ENCODE measurements around the gene STEAP2. TPM values are rescaled to one million over a fixed set of nuclear protein-coding genes. Genes with fewer than 3 reads are reported as not detected.
A peak's percentile ranks its signal among the peaks of the same experiment; 100 is the strongest.
"Not testable (repeated sequence)": the region's sequence is repeated elsewhere in the genome, so short reads cannot be mapped to it uniquely, and the experiment has no call there.

STEAP2 gene
- 3.1 TPM for polyA plus RNA-seq (2013, experiment 1 of 2; ENCODE audit: insufficient read length)
- 3.2 TPM for polyA plus RNA-seq (2013, experiment 2 of 2; ENCODE audit: insufficient read length)

GRCh38 chr7:90211391-90212148 lies at the start of gene STEAP2:
Gene STEAP2, plus strand, starts transcription at chr7:90211740. Its CDS starts 13,343 bp downstream, at chr7:90225083.
- DNase-seq = peak; percentile 96

GRCh38 chr7:90163534-90163933 lies 48.0 kb upstream of the STEAP2 start:
- DNase-seq = no peak

- DNase-seq = no peak
Measured at GRCh38 chr7:90165724-90166123, 45.8 kb upstream of the STEAP2 start.

- no peak for DNase-seq
Measured at GRCh38 chr7:90166153-90166552, 45.4 kb upstream of the STEAP2 start.

GRCh38 chr7:90167361-90167760 lies 44.2 kb upstream of the STEAP2 start:
- no peak for DNase-seq

GRCh38 chr7:90169891-90170290 lies 41.6 kb upstream of the STEAP2 start:
- no peak for DNase-seq

GRCh38 chr7:90172121-90172520 lies 39.4 kb upstream of the STEAP2 start:
- no peak for DNase-seq

GRCh38 chr7:90172624-90173023 lies 38.9 kb upstream of the STEAP2 start:
- DNase-seq = no peak

- DNase-seq = no peak
Measured at GRCh38 chr7:90173127-90173844, 38.3 kb upstream of the STEAP2 start.

GRCh38 chr7:90175667-90176066 lies 35.9 kb upstream of the STEAP2 start:
- no peak for DNase-seq

GRCh38 chr7:90176195-90176594 lies 35.3 kb upstream of the STEAP2 start:
- no peak for DNase-seq

- no peak for DNase-seq
Measured at GRCh38 chr7:90178166-90178565, 33.4 kb upstream of the STEAP2 start.

GRCh38 chr7:90178679-90179278 lies 32.8 kb upstream of the STEAP2 start:
- DNase-seq = peak; percentile 84

- peak; percentile 35 for DNase-seq
Measured at GRCh38 chr7:90180011-90180585, 31.4 kb upstream of the STEAP2 start.

GRCh38 chr7:90180649-90181048 lies 30.9 kb upstream of the STEAP2 start:
- no peak for DNase-seq

- DNase-seq = no peak
Measured at GRCh38 chr7:90181485-90181884, 30.1 kb upstream of the STEAP2 start.

- not testable (repeated sequence) for DNase-seq
Measured at GRCh38 chr7:90186290-90186689, 25.2 kb upstream of the STEAP2 start.

GRCh38 chr7:90187507-90188050 lies 24.0 kb upstream of the STEAP2 start:
- DNase-seq = no peak

- DNase-seq = no peak
Measured at GRCh38 chr7:90188281-90188680, 23.3 kb upstream of the STEAP2 start.

GRCh38 chr7:90190995-90191394 lies 20.5 kb upstream of the STEAP2 start:
- no peak for DNase-seq

GRCh38 chr7:90191648-90192047 lies 19.9 kb upstream of the STEAP2 start:
- DNase-seq = no peak

GRCh38 chr7:90192876-90193750 lies 18.4 kb upstream of the STEAP2 start:
- peak; percentile 82 for DNase-seq

Data from fibroblast of skin of scalp (primary cell).